GM19025 (cell line): ENCODE results near the gene FLRT3.

Source experiments
- ATAC-seq: cut with Tn5 transposase; IDR thresholded peaks from one replicate; pipeline ENCODE4 v1.9.1; 2021; ENCODE audit warnings: mild to moderate bottlenecking, low read depth, moderate library complexity; ENCODE audit not compliant: unreplicated experiment

Gene FLRT3

DNA sequence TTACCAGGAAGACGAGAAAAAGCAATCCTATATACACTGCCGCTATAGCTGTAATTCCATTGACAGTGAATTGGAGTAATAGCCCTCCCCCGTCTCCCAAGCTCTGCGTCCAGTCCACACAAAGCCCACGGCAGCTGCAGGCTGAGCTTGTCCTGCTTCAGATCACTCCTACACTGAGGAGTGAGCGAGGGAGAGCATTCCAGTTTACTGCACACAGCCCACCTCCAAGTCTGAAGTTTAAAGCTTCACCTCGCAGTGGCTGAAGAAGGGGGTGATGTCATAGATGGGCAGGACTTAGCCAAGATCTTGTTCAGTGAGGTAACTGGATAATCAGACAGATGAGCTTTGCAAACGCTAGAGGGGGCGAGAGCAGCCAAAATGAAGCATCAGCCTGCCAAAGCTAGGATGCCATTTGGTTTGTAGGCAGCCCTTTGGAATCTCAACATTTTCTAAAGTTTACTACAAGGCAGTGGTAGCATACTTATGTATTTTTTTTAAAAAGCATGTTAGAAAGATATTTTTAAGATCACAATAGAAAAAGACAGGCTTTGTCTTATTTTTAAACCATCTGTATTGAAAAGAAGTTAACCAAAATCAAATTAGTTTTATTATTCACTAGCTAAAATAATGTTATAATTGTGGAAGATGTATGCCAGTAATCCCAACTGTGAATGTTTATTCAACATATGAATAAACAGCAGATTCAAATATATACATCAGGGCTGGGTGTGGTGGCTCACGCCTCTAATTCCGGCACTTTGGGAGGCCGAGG is at the start of gene FLRT3:
Gene FLRT3, minus strand, starts transcription at position 213 of the 772 bp plus-strand sequence. CDS start 10,106 bp downstream, outside the sequence.
- peak; percentile 96 for ATAC-seq

- ATAC-seq = no peak
Measured at GRCh38 chr20:14386726-14387125, 49.3 kb upstream of the FLRT3 start.

- no peak for ATAC-seq
Measured at GRCh38 chr20:14385176-14385740, 47.8 kb upstream of the FLRT3 start.

DNA sequence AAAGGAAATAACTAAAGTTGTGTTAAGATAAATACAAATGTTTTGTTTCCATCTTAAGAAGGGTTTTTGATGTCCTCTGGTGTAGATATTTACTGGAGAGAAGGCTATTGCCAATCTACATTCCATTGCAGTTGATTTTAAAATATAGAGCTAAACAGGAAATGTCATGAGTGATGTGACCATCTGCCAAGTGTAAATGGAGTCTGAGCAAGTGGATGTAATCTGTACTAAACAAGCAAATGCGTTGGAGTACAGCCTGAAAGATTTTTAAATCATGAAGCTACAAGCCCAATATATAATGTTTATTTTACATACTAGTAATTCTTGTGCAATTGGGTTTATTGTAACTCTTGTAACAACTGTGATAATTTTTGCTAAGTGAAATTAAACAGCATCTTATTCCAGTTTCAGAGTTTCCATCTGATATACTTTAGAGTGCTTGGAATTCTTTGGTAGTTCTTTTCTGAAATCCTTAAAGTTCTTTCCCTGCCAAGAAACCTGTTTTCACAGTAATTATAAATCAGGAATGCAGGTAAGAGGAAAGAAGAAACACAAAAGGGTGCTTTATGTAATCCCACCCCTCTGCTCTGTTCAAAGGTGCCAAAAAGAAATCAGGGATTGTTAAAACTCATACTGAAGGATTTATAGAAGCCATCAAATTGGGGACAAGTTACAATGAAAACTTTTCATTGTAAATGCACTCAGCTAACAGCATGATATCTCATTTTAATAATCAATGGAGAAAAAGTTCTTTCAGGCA is 47.2 kb upstream of the FLRT3 start:
- no peak for ATAC-seq

- no peak for ATAC-seq
Measured at GRCh38 chr20:14383335-14383734, 45.9 kb upstream of the FLRT3 start.

DNA sequence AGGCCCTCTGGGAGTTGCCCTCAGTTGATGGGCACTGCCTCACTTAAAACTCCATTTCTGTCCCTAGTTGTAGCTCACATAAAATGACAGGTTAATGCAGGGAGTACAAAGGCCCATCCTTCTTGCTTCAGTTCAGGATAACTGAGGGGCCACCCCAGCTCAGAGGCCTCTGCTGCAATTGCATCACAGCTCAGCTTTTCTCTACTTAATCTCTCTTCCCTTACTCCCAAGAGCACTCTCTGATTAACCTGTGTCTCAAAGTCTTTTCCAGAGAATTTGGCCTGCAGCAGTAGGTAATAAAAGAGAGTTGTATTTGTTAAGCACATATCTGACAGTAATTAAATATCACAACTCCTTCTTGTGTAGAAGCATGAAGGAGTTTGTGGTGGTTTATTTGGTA is 40.9 kb upstream of the FLRT3 start:
- ATAC-seq = no peak

- ATAC-seq = no peak
Measured at GRCh38 chr20:14375416-14375985, 38.1 kb upstream of the FLRT3 start.

DNA sequence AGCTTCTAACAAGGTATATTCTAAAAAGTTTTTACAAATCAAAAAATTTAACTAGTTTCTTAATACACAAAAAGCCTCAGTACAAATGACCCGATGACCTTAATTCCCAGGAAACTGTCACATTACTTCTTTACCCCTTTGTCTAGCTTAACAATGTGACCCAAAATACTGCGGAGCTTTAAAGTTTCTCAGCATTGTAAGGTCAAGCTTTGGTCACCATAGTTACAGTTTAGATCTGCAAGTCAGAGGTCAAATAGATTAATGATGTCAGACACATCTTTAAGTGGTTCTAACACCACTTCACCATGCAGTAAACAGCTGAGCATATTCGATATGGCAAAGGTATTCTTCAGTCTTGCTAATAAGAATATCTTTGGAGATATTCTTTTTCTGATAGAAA is 36.8 kb upstream of the FLRT3 start:
- no peak for ATAC-seq

DNA sequence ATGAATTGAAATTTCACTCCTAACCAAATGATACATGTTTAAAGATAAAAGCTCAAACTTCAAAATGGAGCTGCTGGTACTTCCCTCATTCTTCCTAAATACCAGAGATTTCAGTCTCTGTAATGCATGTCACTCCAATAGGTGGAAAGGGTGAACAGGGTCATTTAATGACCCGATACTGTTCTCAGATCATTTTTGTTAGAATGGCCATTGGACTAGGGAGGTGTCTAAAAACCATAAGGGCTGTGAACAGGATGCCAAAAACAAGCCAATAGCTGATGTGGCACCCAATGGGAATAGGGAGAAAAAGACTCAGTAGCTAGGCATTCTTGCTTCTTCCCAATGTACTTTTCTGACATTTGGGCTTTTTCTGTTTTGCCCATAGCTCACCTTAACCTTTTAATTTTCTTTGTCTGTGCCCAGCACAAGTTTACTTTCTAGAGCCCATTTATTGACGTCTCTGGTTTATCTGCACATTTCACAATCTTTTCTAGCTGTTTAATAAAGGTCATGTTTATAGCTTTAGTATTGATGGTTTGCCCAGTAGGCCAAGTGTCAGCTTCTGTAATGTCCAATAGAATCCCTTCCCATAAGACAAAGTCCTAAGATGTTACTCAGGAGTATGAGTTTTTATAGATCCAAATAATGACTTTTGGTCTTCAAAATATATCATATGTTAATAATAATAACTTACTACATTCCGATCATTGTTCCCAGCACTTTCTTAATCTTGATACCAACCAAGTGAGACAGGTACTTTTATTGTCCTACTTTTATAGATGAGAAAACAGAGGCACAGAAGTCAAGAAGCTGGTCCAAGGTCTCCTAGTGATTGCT is 24.3 kb upstream of the FLRT3 start:
- no peak for ATAC-seq

- ATAC-seq = no peak
Measured at GRCh38 chr20:14360416-14360815, 23.0 kb upstream of the FLRT3 start.

- no peak for ATAC-seq
Measured at GRCh38 chr20:14355791-14356190, 18.4 kb upstream of the FLRT3 start.

- no peak for ATAC-seq
Measured at GRCh38 chr20:14344746-14345145, 7.3 kb upstream of the FLRT3 start.

- no peak for ATAC-seq
Measured at GRCh38 chr20:14343491-14344065, 6.2 kb upstream of the FLRT3 start.

GRCh38 chr20:14342918-14343317 is 5.5 kb upstream of the FLRT3 start:
- no peak for ATAC-seq

- no peak for ATAC-seq
Measured at GRCh38 chr20:14341801-14342200, 4.4 kb upstream of the FLRT3 start.

GRCh38 chr20:14336686-14337085 is 726 bp downstream of the FLRT3 start:
- no peak for ATAC-seq

DNA sequence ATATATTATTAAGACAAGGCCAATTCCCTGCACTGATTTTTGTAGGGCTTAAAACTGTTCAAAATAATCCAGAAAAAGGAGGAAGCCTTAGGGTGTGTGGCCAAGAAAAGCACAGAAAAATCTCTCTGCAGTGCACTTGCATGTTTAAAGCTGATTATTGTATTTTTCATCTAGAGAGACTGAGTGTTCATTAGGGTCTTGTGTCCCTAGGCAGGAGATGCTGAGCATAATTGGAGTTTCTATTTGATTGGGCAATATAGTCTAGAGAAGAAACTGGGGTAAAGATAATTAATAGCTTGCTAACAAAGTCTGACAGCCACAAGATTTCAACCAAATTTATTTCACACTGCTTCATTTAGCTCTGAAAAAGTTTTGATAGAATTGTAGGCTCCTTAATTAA is 2.4 kb downstream of the FLRT3 start:
- no peak for ATAC-seq

GRCh38 chr20:14334306-14334930 is 3.0 kb downstream of the FLRT3 start:
- ATAC-seq = no peak

- no peak for ATAC-seq
Measured at GRCh38 chr20:14333721-14334120, 3.7 kb downstream of the FLRT3 start.

GRCh38 chr20:14332866-14333265 is 4.5 kb downstream of the FLRT3 start:
- ATAC-seq = no peak
